ENCODE data around the gene SFTPA2. TPM values are rescaled to one million over a fixed set of nuclear protein-coding genes. Genes with fewer than 3 reads are reported as not detected.
"Not testable (repeated sequence)": the region's sequence is repeated elsewhere in the genome, so short reads cannot be mapped to it uniquely, and the experiment has no call there.

The SFTPA2 gene
- total RNA-seq, 2 experiments from 2014 or later, result not detected

GRCh38 chr10:79547973-79548372 is 12.2 kb downstream of the SFTPA2 start:
- Mint-ChIP-seq H3K27ac (peak overlapping the region; percentile 67), H3K4me3 (no peak overlapping the region)
- CTCF ChIA-PET, result interaction anchor here (1.4 kb wide), 1 partner anchor 11 kb away, joined by 6 read pairs; no protein-coding TSS in a partner anchor

GRCh38 chr10:79547128-79547527 is 13.1 kb downstream of the SFTPA2 start:
- DNase-seq; H3K27me3 Mint-ChIP-seq; ATAC-seq; H3K9me3 Mint-ChIP-seq (ENCODE audit: low read depth); H3K4me3 Mint-ChIP-seq; H3K27ac Mint-ChIP-seq: not testable (repeated sequence)
- Mint-ChIP-seq H3K36me3 (peaks cover 16% of the 10 kb centered on the region), H3K4me1 (peaks cover 40% of the 10 kb centered on the region)
- CTCF ChIA-PET, result interaction anchor here (1.4 kb wide), 1 partner anchor 10 kb away, joined by 6 read pairs; no protein-coding TSS in a partner anchor

More at GRCh38 chr10:79547973-79548372, 12.2 kb downstream of the SFTPA2 start:
- DNase-seq, result peak; percentile 55
- H3K9me3 Mint-ChIP-seq (ENCODE audit: low read depth), result peaks cover 2% of the 10 kb centered on the region
- peak; percentile 80 for ATAC-seq
- peaks cover 39% of the 10 kb centered on the region for H3K4me1 Mint-ChIP-seq
- H3K36me3 Mint-ChIP-seq, result peaks cover 16% of the 10 kb centered on the region
- H3K27me3 Mint-ChIP-seq, result no peaks in the 10 kb centered on the region

GRCh38 chr10:79544926-79545659 is 15.1 kb downstream of the SFTPA2 start:
- H3K4me3 Mint-ChIP-seq; H3K9me3 Mint-ChIP-seq (ENCODE audit: low read depth); ATAC-seq; CTCF ChIA-PET; H3K27ac Mint-ChIP-seq; DNase-seq; H3K27me3 Mint-ChIP-seq: not testable (repeated sequence)
- Mint-ChIP-seq H3K4me1 (peaks cover 54% of the 10 kb centered on the region), H3K36me3 (peaks cover 16% of the 10 kb centered on the region)

GRCh38 chr10:79544408-79544807 is 15.8 kb downstream of the SFTPA2 start:
- H3K27me3 Mint-ChIP-seq; H3K4me3 Mint-ChIP-seq; H3K9me3 Mint-ChIP-seq (ENCODE audit: low read depth); ATAC-seq; DNase-seq; H3K27ac Mint-ChIP-seq; CTCF ChIA-PET: not testable (repeated sequence)
- Mint-ChIP-seq H3K36me3 (peaks cover 16% of the 10 kb centered on the region), H3K4me1 (peaks cover 51% of the 10 kb centered on the region)

GRCh38 chr10:79542626-79543025 is 17.6 kb downstream of the SFTPA2 start:
- Mint-ChIP-seq H3K36me3 (peaks cover 15% of the 10 kb centered on the region), H3K27me3 (no peaks in the 10 kb centered on the region), H3K4me1 (peaks cover 39% of the 10 kb centered on the region), H3K9me3 (ENCODE audit: low read depth) (peaks cover 2% of the 10 kb centered on the region), H3K4me3 (no peak overlapping the region), H3K27ac (no peak overlapping the region)
- DNase-seq (no peak), ATAC-seq (no peak)
- CTCF ChIA-PET, result interaction anchor here (1.3 kb wide), 1 partner anchor 387 kb away, joined by 3 read pairs; no protein-coding TSS in a partner anchor

GRCh38 chr10:79540930-79541329 is 19.3 kb downstream of the SFTPA2 start:
- H3K4me3 Mint-ChIP-seq; H3K27me3 Mint-ChIP-seq; H3K36me3 Mint-ChIP-seq; H3K9me3 Mint-ChIP-seq (ENCODE audit: low read depth); H3K27ac Mint-ChIP-seq; DNase-seq: not testable (repeated sequence)
- peak; percentile 88 for ATAC-seq
- CTCF ChIA-PET, result interaction anchor here (0.7 kb wide), 1 partner anchor 68 kb away, joined by 3 read pairs; no protein-coding TSS in a partner anchor
- peaks cover 24% of the 10 kb centered on the region for H3K4me1 Mint-ChIP-seq

- H3K36me3 Mint-ChIP-seq; H3K9me3 Mint-ChIP-seq (ENCODE audit: low read depth); ATAC-seq; DNase-seq; H3K4me3 Mint-ChIP-seq; H3K27ac Mint-ChIP-seq: not testable (repeated sequence)
- CTCF ChIA-PET, result interaction anchor here (0.9 to 2.2 kb wide), 6 partner anchors 22 to 606 kb away, joined by 3 to 5 read pairs (median 4); no protein-coding TSS in a partner anchor
- Mint-ChIP-seq H3K27me3 (peaks cover 10% of the 10 kb centered on the region), H3K4me1 (peaks cover 23% of the 10 kb centered on the region)
These were observed 21.9 kb downstream of the SFTPA2 start for GRCh38 chr10:79538311-79538710.

- not testable (repeated sequence) for H3K4me1 Mint-ChIP-seq; DNase-seq; H3K36me3 Mint-ChIP-seq; H3K27ac Mint-ChIP-seq; H3K4me3 Mint-ChIP-seq; ATAC-seq; H3K9me3 Mint-ChIP-seq (ENCODE audit: low read depth)
- peaks cover 10% of the 10 kb centered on the region for H3K27me3 Mint-ChIP-seq
- CTCF ChIA-PET, result interaction anchor here (1.0 kb wide), 1 partner anchor 597 kb away, joined by 4 read pairs; no protein-coding TSS in a partner anchor
These were observed 26.4 kb downstream of the SFTPA2 start for GRCh38 chr10:79533903-79534175.

- not testable (repeated sequence) for H3K4me3 Mint-ChIP-seq, DNase-seq
These were observed 26.9 kb downstream of the SFTPA2 start for GRCh38 chr10:79533142-79533902.

GRCh38 chr10:79528261-79528660 is 31.9 kb downstream of the SFTPA2 start:
- CTCF ChIA-PET, H3K27ac Mint-ChIP-seq: not testable (repeated sequence)

More at GRCh38 chr10:79533142-79533902, 26.9 kb downstream of the SFTPA2 start:
- CTCF ChIA-PET, result interaction anchor here (1.0 kb wide), 1 partner anchor 597 kb away, joined by 4 read pairs; no protein-coding TSS in a partner anchor
- ATAC-seq; H3K9me3 Mint-ChIP-seq (ENCODE audit: low read depth); H3K27ac Mint-ChIP-seq; H3K36me3 Mint-ChIP-seq; H3K4me1 Mint-ChIP-seq: not testable (repeated sequence)
- peaks cover 10% of the 10 kb centered on the region for H3K27me3 Mint-ChIP-seq

GRCh38 chr10:79525049-79525710 is 35.0 kb downstream of the SFTPA2 start:
- peaks cover 11% of the 10 kb centered on the region for H3K4me1 Mint-ChIP-seq
- H3K36me3 Mint-ChIP-seq; H3K27me3 Mint-ChIP-seq; H3K4me3 Mint-ChIP-seq; H3K9me3 Mint-ChIP-seq (ENCODE audit: low read depth); CTCF ChIA-PET; DNase-seq: not testable (repeated sequence)
- ATAC-seq, result peak; percentile 73
- peak overlapping the region; percentile 66 for H3K27ac Mint-ChIP-seq

More at GRCh38 chr10:79528261-79528660, 31.9 kb downstream of the SFTPA2 start:
- H3K4me3 Mint-ChIP-seq; DNase-seq; ATAC-seq; H3K36me3 Mint-ChIP-seq; H3K9me3 Mint-ChIP-seq (ENCODE audit: low read depth); H3K27me3 Mint-ChIP-seq; H3K4me1 Mint-ChIP-seq: not testable (repeated sequence)

- ATAC-seq; H3K9me3 Mint-ChIP-seq (ENCODE audit: low read depth); H3K27me3 Mint-ChIP-seq; H3K27ac Mint-ChIP-seq; H3K4me3 Mint-ChIP-seq; H3K36me3 Mint-ChIP-seq; DNase-seq; CTCF ChIA-PET: not testable (repeated sequence)
- peaks cover 11% of the 10 kb centered on the region for H3K4me1 Mint-ChIP-seq
These were observed 36.9 kb downstream of the SFTPA2 start for GRCh38 chr10:79523157-79523853.

GRCh38 chr10:79522464-79522863 is 37.7 kb downstream of the SFTPA2 start:
- H3K27ac Mint-ChIP-seq; H3K27me3 Mint-ChIP-seq; ATAC-seq; H3K36me3 Mint-ChIP-seq; DNase-seq; H3K9me3 Mint-ChIP-seq (ENCODE audit: low read depth); H3K4me3 Mint-ChIP-seq; CTCF ChIA-PET: not testable (repeated sequence)
- H3K4me1 Mint-ChIP-seq, result peaks cover 11% of the 10 kb centered on the region

All from activated CD8-positive, alpha-beta memory T cell treated with anti-CD3 and anti-CD28 coated beads, Interleukin-2, amount 10 ng/mL, durations not matched to agents 7 days and 5 days (primary cell).